Uterus (tissue), 2 donors: ENCODE measurements around the gene ITGB4.
A peak's percentile ranks its signal among the peaks of the same experiment; 100 is the strongest.

ENCODE experiments used
- CTCF ChIP-seq, 4 experiments: fragments of 200-600 bp in 2 of 4; fragments of 450-650 bp in 2 of 4; sonication (generic) in 2 of 4; IDR thresholded peaks; one replicate each; pipeline ENCODE4 v1.5.1; 2016 to 2019; ENCODE audit warnings: antibody characterized with exemption in 4 of 4, mild to moderate bottlenecking in 2 of 4, moderate library complexity in 1 of 4
- POLR2A ChIP-seq, 2 donors: fragments of 450-650 bp; IDR thresholded peaks; one replicate each; pipeline ENCODE4 v1.6.1; 2016; ENCODE audit warnings: antibody characterized with exemption in 2 of 2, mild to moderate bottlenecking in 1 of 2, moderate library complexity in 1 of 2

- TF ChIP-seq CTCF (IDR thresholded peaks at IDR 0.05) (peak in 1 of 4 experiments; percentile 41), POLR2A (IDR thresholded peaks at IDR 0.05) (no peak)
Measured at GRCh38 chr17:75764417-75764710, 43.1 kb downstream of the ITGB4 start.
